Measurements from ENCODE around the gene HMSD. TPM values are rescaled to one million over a fixed set of nuclear protein-coding genes. Genes with fewer than 3 reads are reported as not detected.

The HMSD gene
- total and polyA plus RNA-seq, 2 experiments from 2014 or later, result 2.6 to 25.1 TPM

- no peak overlapping the region for H3K4me3 ChIP-seq
- H3K36me3 ChIP-seq (ENCODE audit: insufficient read depth), result no peaks in the 10 kb centered on the region
- H3K27me3 Mint-ChIP-seq (ENCODE audit: insufficient read depth, low read depth, poor library complexity), result no peaks in the 10 kb centered on the region
- no peaks in the 10 kb centered on the region for H4K20me1 ChIP-seq (replicated peaks; ENCODE audit: insufficient read depth)
- H3K4me1 Mint-ChIP-seq, result peaks cover 11% of the 10 kb centered on the region; the same call in 2 of the 3 replicates
- H3K27ac ChIP-seq (ENCODE audit: low read depth), result no peak overlapping the region
- DNase-seq (ENCODE audit: low spot score), result no peak
- H3K4me2 ChIP-seq, result no peak overlapping the region
- no peak overlapping the region for H3K4me3 Mint-ChIP-seq
- no peaks in the 10 kb centered on the region for H3K79me2 ChIP-seq (replicated peaks; ENCODE audit: insufficient read depth)
- peaks cover 5% of the 10 kb centered on the region; the same call in 1 of the 3 replicates for H3K36me3 Mint-ChIP-seq (ENCODE audit: low read depth)
- H3K9me3 Mint-ChIP-seq, result peaks cover 6% of the 10 kb centered on the region; the same call in 2 of the 3 replicates
- no peaks in the 10 kb centered on the region for H3F3A ChIP-seq (replicated peaks; ENCODE audit: low read depth)
- no peaks in the 10 kb centered on the region for H3K27me3 ChIP-seq (ENCODE audit: insufficient read depth)
- H3K27ac Mint-ChIP-seq, result no peak overlapping the region
- TF ChIP-seq ZNF114 (CRISPR knock-in tag; IDR thresholded peaks at IDR 0.05) (no peak), POLR2AphosphoS5 (IDR thresholded peaks at IDR 0.05; ENCODE audit: low read depth) (no peak), REST (IDR thresholded peaks at IDR 0.05; ENCODE audit: unreplicated experiment) (no peak)
- peaks cover 11% of the 10 kb centered on the region; the same call in 1 of the 2 replicates for H3K9me2 ChIP-seq (ENCODE audit: insufficient read depth)
- no peak for ATAC-seq
- H3K4me1 ChIP-seq (ENCODE audit: insufficient read depth), result peaks cover 11% of the 10 kb centered on the region
- no peak overlapping the region for H2AFZ ChIP-seq
These were observed 45.1 kb upstream of the HMSD start for GRCh38 chr18:63903851-63904570.

GRCh38 chr18:63904694-63905093 lies 44.4 kb upstream of the HMSD start:
- H2AFZ ChIP-seq, result no peak overlapping the region
- H3K27me3 ChIP-seq (ENCODE audit: insufficient read depth), result no peaks in the 10 kb centered on the region
- H3K4me1 ChIP-seq (ENCODE audit: insufficient read depth), result peaks cover 11% of the 10 kb centered on the region
- ATAC-seq, result no peak
- no peaks in the 10 kb centered on the region for H3K36me3 ChIP-seq (ENCODE audit: insufficient read depth)
- Mint-ChIP-seq H3K36me3 (ENCODE audit: low read depth) (peaks cover 5% of the 10 kb centered on the region; the same call in 1 of the 3 replicates), H3K27me3 (ENCODE audit: insufficient read depth, low read depth, poor library complexity) (no peaks in the 10 kb centered on the region), H3K4me3 (no peak overlapping the region), H3K27ac (no peak overlapping the region), H3K4me1 (peaks cover 11% of the 10 kb centered on the region; the same call in 2 of the 3 replicates), H3K9me3 (peaks cover 6% of the 10 kb centered on the region; the same call in 2 of the 3 replicates)
- no peak overlapping the region for H3K4me2 ChIP-seq
- H3F3A ChIP-seq (replicated peaks; ENCODE audit: low read depth), result no peaks in the 10 kb centered on the region
- peaks cover 11% of the 10 kb centered on the region; the same call in 1 of the 2 replicates for H3K9me2 ChIP-seq (ENCODE audit: insufficient read depth)
- H3K79me2 ChIP-seq (replicated peaks; ENCODE audit: insufficient read depth), result no peaks in the 10 kb centered on the region
- H3K27ac ChIP-seq (ENCODE audit: low read depth), result no peak overlapping the region
- H4K20me1 ChIP-seq (replicated peaks; ENCODE audit: insufficient read depth), result no peaks in the 10 kb centered on the region
- DNase-seq (ENCODE audit: low spot score), result no peak
- H3K4me3 ChIP-seq, result no peak overlapping the region
- TF ChIP-seq ETS1 (IDR thresholded peaks at IDR 0.05) (no peak), REST (IDR thresholded peaks at IDR 0.05; ENCODE audit: unreplicated experiment) (no peak), ZNF114 (CRISPR knock-in tag; IDR thresholded peaks at IDR 0.05) (no peak), ZNF462 (CRISPR knock-in tag; IDR thresholded peaks at IDR 0.05) (no peak)
